Retina (tissue), 1 donor: ENCODE measurements around the gene CRYBA1.
"Not testable (repeated sequence)": the region's sequence is repeated elsewhere in the genome, so short reads cannot be mapped to it uniquely, and the experiment has no call there.

ENCODE experiments used
- DNase-seq: peaks from one replicate; pipeline ENCODE4 v3.0.0-alpha.2; 2016

The CRYBA1 gene

DNA sequence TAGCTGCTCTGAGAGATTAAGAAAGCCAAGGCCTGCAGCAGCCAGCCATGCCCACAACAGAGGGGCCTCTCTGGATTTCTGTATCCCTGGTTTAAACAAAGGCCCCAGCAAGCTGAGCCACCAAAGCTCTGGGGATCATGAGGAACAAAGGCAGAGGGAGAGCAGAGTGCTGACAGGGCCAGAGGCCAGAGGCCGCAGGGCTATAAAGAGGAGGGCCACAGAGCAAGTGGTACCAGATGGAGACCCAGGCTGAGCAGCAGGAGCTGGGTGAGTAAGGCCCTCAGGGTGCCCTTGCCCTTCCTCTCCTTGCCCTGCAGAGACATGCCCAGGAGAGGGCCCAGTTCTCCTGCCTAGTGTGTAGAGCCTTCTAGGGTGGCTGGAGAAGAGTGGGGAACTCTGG is at the start of gene CRYBA1:
Gene CRYBA1 (plus strand): TSS at position 232 of the 400 bp plus-strand sequence. CDS start 5 bp downstream, at position 237.
- peak; percentile 27 for DNase-seq

GRCh38 chr17:29197516-29198272 is 49.0 kb upstream of the CRYBA1 start:
- DNase-seq = no peak

GRCh38 chr17:29204068-29204804 is 42.4 kb upstream of the CRYBA1 start:
- not testable (repeated sequence) for DNase-seq

DNA sequence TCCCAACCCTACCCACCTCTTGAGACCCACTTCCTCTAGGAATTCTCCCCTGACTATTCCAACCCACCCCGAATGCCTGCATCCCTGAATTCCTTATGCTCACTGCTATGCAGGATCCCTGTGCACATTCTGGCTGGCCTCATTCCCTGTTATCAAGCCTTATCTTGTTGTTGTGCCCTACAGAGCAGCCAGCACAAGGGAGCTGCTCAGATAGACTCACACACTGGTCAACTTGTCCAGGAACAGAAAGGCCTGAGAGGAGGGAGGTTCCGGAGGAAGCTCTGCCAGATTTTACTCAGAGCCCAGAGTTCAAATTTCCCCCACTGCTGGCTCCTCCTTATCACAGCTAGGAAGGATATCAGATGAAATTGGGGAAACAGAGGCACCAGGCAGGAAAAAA is 41.6 kb upstream of the CRYBA1 start:
- no peak for DNase-seq

DNA sequence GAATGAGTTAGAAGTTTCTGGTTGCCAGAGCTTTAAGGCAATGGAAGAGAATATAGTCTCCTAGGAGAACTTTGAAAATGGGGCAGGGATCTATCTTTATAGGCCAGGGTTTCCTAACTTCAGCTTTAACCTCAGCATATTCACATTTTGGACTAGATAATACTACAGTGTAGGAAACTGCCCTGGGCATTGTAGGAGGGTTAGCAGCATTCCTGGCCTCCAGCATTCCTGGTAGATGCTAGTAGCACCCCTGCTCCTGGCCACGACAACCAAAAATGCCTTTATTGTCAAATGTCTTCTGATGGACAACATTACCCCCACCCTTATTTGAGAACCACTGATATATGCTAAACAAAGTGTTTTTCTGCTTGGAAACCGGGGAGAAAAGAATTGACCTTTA is 38.7 kb upstream of the CRYBA1 start:
- DNase-seq = no peak

- no peak for DNase-seq
Measured at GRCh38 chr17:29209073-29209472, 37.6 kb upstream of the CRYBA1 start.

- DNase-seq = no peak
Measured at GRCh38 chr17:29210879-29211278, 35.8 kb upstream of the CRYBA1 start.

DNA sequence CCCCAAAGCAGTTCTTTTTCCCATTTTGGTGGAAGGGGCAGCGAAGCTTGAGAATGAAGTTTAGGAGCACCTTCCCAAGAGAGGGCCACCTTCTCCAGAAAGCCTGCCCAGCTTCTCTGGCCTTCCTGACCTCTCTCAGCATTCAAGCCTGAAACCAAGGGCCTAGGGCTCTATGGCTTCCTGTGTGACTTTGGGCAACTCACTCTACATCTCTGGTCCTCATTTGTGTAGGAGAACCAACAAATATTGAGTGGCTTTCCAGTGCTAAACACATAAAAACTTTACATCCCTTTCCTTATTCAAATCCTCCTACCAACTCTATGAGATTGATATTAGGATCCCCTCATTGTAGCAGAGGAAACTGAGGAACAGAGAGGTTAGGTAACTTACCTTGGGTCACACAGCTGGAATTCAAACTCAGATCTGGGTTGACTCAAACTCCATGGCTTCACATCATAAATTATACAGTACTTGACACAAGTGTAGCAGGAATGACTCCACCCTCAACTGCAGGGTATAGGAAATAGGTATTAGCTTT is 34.5 kb upstream of the CRYBA1 start:
- DNase-seq = no peak

- no peak for DNase-seq
Measured at GRCh38 chr17:29212681-29213121, 34.0 kb upstream of the CRYBA1 start.

DNA sequence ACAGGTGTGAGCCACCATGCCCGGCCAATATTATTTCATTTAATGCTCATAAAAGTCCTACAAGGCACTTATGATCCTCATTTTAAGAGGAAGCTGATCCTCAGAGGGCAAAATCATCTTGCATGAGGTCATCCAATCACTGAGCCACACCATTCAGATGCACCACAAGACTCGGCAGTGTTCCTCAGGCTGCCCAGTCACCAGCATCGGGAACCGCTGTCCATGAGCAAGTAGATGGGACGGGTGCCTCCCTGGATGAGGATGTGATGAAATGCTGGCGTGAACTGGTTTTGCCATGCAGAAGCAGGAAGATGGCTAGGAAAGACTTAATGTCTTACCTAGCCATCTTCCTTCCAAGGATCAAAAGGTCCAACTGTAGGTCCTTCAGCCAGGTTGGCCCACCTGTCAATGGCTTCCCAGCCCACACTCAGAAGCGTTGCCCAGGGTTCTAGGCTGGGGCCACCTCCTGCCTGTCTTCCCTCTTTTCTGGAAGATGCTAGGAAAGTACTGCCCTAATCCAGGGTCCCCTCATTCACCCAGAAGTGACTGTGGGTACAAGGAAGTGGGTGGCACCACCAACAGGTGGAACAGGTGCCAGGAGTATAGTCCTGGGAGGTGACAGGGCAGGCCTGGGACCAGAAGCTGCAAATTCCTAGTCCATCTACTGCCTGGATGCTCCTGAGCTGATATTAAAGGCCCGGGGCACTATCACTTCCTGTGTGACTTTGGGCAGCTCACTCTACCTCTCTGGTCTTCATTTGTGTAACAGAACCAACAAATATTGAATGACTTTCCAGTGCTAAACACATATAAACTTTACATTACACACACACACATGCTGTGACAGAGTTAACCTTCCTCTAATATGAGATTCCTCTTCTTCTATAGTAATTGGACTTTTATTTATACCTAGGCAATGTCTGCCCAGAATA is 32.2 kb upstream of the CRYBA1 start:
- no peak for DNase-seq

- DNase-seq = no peak
Measured at GRCh38 chr17:29215174-29215573, 31.5 kb upstream of the CRYBA1 start.

GRCh38 chr17:29215717-29216116 is 30.9 kb upstream of the CRYBA1 start:
- DNase-seq = no peak

DNA sequence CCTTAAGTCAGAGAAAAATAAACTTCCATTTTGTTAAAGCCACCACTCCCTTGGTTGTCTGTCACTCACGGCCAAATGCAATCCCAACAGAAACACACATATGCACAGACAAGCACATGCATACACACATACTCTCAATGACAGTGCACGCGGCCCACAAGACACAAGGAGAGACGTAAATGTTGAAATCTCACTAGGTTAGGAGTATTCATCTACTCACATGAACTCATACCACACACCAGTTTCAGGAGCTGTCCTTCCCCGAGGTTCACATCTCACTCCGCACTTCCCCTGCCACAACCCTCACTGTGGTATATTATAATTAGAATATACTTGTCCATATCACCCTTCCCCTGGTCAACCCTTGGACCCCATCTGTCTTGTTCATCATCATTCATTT is 30.5 kb upstream of the CRYBA1 start:
- DNase-seq = no peak

DNA sequence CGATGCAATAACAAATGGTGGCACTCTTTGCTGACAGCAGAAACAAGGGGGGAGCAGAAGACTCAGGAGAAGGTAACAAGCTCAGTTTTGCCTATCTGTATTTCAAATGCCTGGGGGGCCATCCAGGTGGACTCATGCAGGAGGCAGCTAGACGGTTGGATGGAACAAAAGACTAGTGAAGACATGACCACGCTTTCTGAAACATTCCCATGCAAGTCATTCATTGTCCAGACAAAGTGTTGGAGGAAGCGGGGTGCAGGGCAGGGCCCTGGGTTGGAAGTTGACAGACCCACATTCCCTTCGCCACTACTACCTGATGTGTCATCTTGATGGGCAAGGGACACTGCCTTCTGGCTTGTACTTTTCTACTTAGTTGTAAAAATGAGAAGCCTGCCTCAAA is 29.8 kb upstream of the CRYBA1 start:
- no peak for DNase-seq

DNA sequence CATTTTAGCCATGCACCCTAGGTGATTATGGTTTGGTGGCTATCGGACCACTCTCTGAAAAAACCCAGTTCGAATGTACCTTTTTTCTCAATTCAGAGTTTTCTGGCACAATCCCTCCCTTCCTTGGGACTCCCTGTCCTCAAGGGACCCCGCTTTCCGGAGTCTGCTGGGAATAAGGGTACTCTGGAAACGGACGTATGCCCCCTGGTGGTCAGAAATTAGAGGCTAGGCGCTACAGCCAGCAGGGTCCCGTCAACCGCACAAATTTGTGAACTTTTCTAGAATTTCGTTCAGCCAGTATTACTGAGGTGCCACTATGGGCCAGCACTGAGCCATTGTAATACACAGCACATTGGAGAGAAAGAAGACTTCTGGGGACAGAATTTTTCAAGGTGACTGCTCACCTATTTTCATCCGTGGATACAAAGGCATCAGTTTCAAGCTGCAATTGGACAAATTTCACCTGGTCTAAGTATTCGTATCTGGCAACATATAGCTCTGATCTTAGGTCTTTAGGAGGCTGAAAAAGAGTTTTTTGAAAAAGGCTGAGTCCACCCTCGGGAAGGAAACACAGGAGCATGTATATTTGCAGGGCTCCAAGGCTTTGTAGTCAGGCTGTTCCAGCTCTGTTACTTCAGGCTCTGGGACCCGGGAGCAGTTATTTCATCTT is 27.1 kb upstream of the CRYBA1 start:
- DNase-seq = peak; percentile 77

GRCh38 chr17:29221338-29221737 is 25.3 kb upstream of the CRYBA1 start:
- not testable (repeated sequence) for DNase-seq

- DNase-seq = no peak
Measured at GRCh38 chr17:29225396-29225795, 21.3 kb upstream of the CRYBA1 start.

GRCh38 chr17:29233301-29233700 is 13.4 kb upstream of the CRYBA1 start:
- DNase-seq = no peak

DNA sequence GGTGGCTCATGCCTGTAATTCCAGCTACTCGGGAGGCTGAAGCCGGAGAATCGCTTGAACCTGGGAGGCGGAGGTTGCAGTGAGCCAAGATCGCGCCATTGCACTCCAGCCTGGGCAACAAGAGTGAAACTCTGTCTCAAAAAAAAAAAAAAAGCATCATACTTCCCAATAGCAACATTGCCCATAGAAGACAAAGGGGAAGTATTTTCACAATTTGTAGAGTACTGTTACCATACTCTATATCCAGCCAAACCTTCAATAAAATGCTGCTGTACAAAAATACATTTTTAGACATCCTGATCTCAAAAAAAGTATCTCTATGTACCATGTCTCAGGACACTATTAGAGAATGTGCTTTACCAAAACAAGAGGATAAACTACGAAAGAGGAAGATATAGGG is 11.7 kb upstream of the CRYBA1 start:
- not testable (repeated sequence) for DNase-seq

GRCh38 chr17:29235904-29236303 is 10.8 kb upstream of the CRYBA1 start:
- DNase-seq = no peak

DNA sequence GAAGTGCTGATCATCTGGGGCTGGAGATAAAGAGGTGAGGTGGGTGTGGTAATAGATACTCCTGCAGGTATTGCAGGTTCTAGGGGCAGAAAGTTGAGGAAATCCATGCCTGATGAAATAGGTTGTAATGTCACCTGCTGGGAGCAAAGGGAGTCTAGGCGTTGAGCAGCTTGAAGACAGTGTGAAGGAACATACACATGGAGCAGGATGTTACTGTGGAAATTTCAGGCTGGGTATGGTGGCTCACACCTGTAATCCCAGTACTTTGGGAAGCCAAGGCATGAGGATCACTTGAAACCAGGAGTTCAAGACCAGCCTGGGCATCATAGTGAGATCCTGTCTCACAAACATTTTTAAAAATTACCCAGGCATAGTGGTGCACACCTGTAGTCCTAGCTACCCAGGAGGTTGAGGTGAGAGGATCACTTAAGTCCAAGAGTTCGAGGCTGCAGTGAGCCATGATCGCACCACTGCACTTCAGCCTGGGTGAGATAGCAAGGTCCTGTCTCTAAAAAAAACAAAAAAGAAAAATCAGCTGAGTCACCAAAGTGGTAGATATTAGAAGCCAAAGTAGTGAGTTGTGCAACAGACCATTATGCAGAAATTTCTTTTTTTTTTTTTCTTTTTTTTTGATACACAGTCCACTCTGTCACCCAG is 9.1 kb upstream of the CRYBA1 start:
- no peak for DNase-seq
